GM12878 (cell line): ENCODE data around the gene LSM12. TPM values are rescaled to one million over a fixed set of nuclear protein-coding genes. Genes with fewer than 3 reads are reported as not detected.

ENCODE experiments used
- ATAC-seq: fragments of 200-7000 bp; cut with Tn5 transposase; 3 replicates; pipeline ENCODE4 v1.9.1; 2020; ENCODE audit warnings: mild to moderate bottlenecking, moderate library complexity
- BruUV-seq: library from RNA; stranded (reverse); fragments of 400-500 nt; replicated peaks from 2 replicates; lab custom pipeline; 2021; lab: Mats Ljungman, UMichigan
- CTCF ChIA-PET: fragments of 300-600 bp; sonication (Branson Sonifier 250); formaldehyde crosslinking; extraction: SDS; loops from one replicate; lab custom pipeline; 2021; ENCODE audit warnings: inconsistent platforms; lab: Yijun Ruan, JAX
- POLR2A ChIA-PET: fragments of 350-600 bp; formaldehyde crosslinking; extraction: SDS; loops from one replicate; lab custom pipeline; 2021; ENCODE audit warnings: inconsistent platforms; lab: Charles Lee
- RAD21 ChIA-PET: fragments of 300-600 bp; sonication (Branson Sonifier 250); formaldehyde crosslinking; loops from one replicate; lab custom pipeline; 2023; ENCODE audit warnings: antibody characterized with exemption; ENCODE audit not compliant: unreplicated experiment; lab: Charles Lee
- SMC1A ChIA-PET: fragments of 300-600 bp; sonication (Branson Sonifier 250); formaldehyde crosslinking; loops from one replicate; lab custom pipeline; 2023; ENCODE audit not compliant: unreplicated experiment, uncharacterized antibody; lab: Charles Lee
- DNase-seq: peaks from one replicate; pipeline ENCODE4 v3.0.0-alpha.2; 2011; ENCODE audit warnings: low read depth, low spot score
- FAIRE-seq: peaks from 3 replicates; lab custom pipeline; 2011; peaks lifted over from hg19 to GRCh38; lab: Jason Lieb, UNC
- H2AFZ ChIP-seq: 2 replicates; pipeline ENCODE4 v1.6.0; 2011; ENCODE audit warnings: low read depth, low read length, control low read depth; ENCODE audit not compliant: control insufficient read depth
- H3K27ac ChIP-seq: 2 replicates; pipeline ENCODE4 v1.5.1; 2011; ENCODE audit warnings: control low read depth; ENCODE audit not compliant: control insufficient read depth, insufficient read depth
- H3K27me3 ChIP-seq, 2 experiments: replicated peaks in 1 of 2; 2 replicates each; pipeline versions ENCODE4 v1.6.0 to v1.6.1; 2011; ENCODE audit warnings: low read length in 1 of 2; ENCODE audit not compliant: control insufficient read depth in 2 of 2, insufficient read depth in 2 of 2
- H3K36me3 ChIP-seq, 2 experiments: 2 replicates each; pipeline ENCODE4 v1.5.1; 2011; ENCODE audit warnings: low read length in 1 of 2; ENCODE audit not compliant: control insufficient read depth in 2 of 2, insufficient read depth in 2 of 2
- H3K4me1 ChIP-seq: 2 replicates; pipeline ENCODE4 v1.6.1; 2011; ENCODE audit warnings: mild to moderate bottlenecking, low read length, moderate library complexity, mixed read lengths; ENCODE audit not compliant: control insufficient read depth, insufficient read depth
- H3K4me2 ChIP-seq: 2 replicates; pipeline ENCODE4 v1.6.0; 2011; ENCODE audit warnings: control low read depth; ENCODE audit not compliant: control insufficient read depth, insufficient read depth
- H3K4me3 ChIP-seq: fragments of 200-600 bp; sonication (generic); 2 replicates; pipeline ENCODE4 v1.5.1; 2016
- H3K79me2 ChIP-seq: 2 replicates; pipeline ENCODE4 v1.6.0; 2011; ENCODE audit warnings: low read length; ENCODE audit not compliant: control insufficient read depth, insufficient read depth
- H3K9ac ChIP-seq: 2 replicates; pipeline ENCODE4 v1.8.0; 2011; ENCODE audit warnings: low read length, control low read depth, mixed read lengths; ENCODE audit not compliant: control insufficient read depth, insufficient read depth
- H3K9me3 ChIP-seq: replicated peaks from 3 replicates; pipeline ENCODE4 v1.5.1; 2011; ENCODE audit warnings: mild to moderate bottlenecking, low read length; ENCODE audit not compliant: control insufficient read depth, insufficient read depth
- H4K20me1 ChIP-seq: 2 replicates; pipeline ENCODE4 v1.6.0; 2011; ENCODE audit not compliant: control insufficient read depth, insufficient read depth
- CREM ChIP-seq: IDR thresholded peaks from 2 replicates; pipeline ENCODE4 v1.6.1; 2014; ENCODE audit warnings: antibody characterized with exemption, low read depth
- CTCF ChIP-seq, 3 experiments: IDR thresholded peaks in 2 of 3; conservative IDR thresholded peaks in 1 of 3; 2 replicates each; pipeline ENCODE4 v1.5.1; 2011; ENCODE audit warnings: low read depth in 3 of 3, low read length in 3 of 3, mild to moderate bottlenecking in 3 of 3, control low read depth in 2 of 3, moderate library complexity in 2 of 3, inconsistent platforms in 1 of 3, mixed read lengths in 1 of 3; ENCODE audit not compliant: control insufficient read depth in 2 of 3, insufficient read depth in 1 of 3; ENCODE audit errors: extremely low read depth in 1 of 3
- ZNF384 ChIP-seq: IDR thresholded peaks from 2 replicates; pipeline ENCODE4 v1.6.1; 2012; ENCODE audit warnings: low read depth, mild to moderate bottlenecking, low read length, improper control_type of control experiment, borderline replicate concordance
- WGBS: methylation state at CpG from one replicate; pipeline ENCODE4 v1.1.6; 2016; ENCODE audit warnings: low lambda C conversion rate; ENCODE audit not compliant: insufficient replicate concordance, insufficient coverage; ENCODE audit errors: missing lambda C conversion rate; 5-methylcytosine and 5-hydroxymethylcytosine counted together
- in situ Hi-C: fragments of 300-500 bp; cut with MboI; formaldehyde crosslinking; loops from 9 replicates; pipeline ENCODE4 v1.14.3; 2018; ENCODE audit warnings: mixed read lengths
- intact Hi-C: fragments of 100-400 bp; cut with micrococcal nuclease; formaldehyde crosslinking; loops from one replicate; pipeline ENCODE4 v1.14.2; 2022; ENCODE audit not compliant: unreplicated experiment
- polyA plus RNA-seq, 11 experiments: library from polyadenylated mRNA; depleted of rRNA in 4 of 11; unstranded in 6 of 11; stranded (reverse) in 5 of 11; fragments of >200 nt; fragmentation: Nextera tagmentation in 4 of 11; fragmentation: Illumina TruSeq in 1 of 11; extraction: Ambion mirVana in 4 of 11; extraction: Trizol in 1 of 11; gene quantifications; 1 replicate in 1 of 11; 2 replicates in 10 of 11; pipeline versions ENCODE4 v1.2.1 to v1.2.3, GENCODE V29; 2011 to 2016; ENCODE audit warnings: inconsistent platforms in 2 of 11, missing spikeins in 2 of 11, low read depth in 1 of 11
- total RNA-seq, 4 experiments: library from RNA; depleted of rRNA in 3 of 4; stranded (reverse); fragments of >200 nt in 3 of 4; fragmentation: Illumina TruSeq in 1 of 4; extraction: Trizol in 1 of 4; gene quantifications; 2 replicates each; pipeline versions ENCODE4 v1.2.1 to v1.2.3, GENCODE V29; 2013 to 2021

The LSM12 gene
- total and polyA plus RNA-seq, 10 of the 15 experiments (the other 5 are each of a cell fraction or from before 2014, with no cell fraction given), result 51.1 to 206 (median 70.8) TPM

- TF ChIP-seq CTCF (IDR thresholded peaks at IDR 0.05 in 2 of 3, conservative IDR thresholded peaks at IDR 0.05 in 1 of 3; ENCODE audit: control insufficient read depth in 2 of 3, extremely low read depth in 1 of 3, insufficient read depth in 1 of 3, low read depth in 3 of 3, low read length in 3 of 3), result no peak
Observed at GRCh38 chr17:44071772-44072171, 5.3 kb upstream of the LSM12 start (continued).

- ChIA-PET POLR2A (interaction anchor here (0.6 to 3.5 kb wide), 2 partner anchors 40 to 900 kb away, joined by 4 to 23 read pairs; no protein-coding TSS in a partner anchor), RAD21 (interaction anchor here (0.6 to 0.9 kb wide), 2 partner anchors 39 to 52 kb away, joined by 3 read pairs; partner anchors contain the start of gene HDAC5), SMC1A (interaction anchor here (1.7 kb wide), 1 partner anchor 52 kb away, joined by 5 read pairs; the partner anchor contains the start of gene HDAC5), CTCF (interaction anchor here (0.6 to 2.4 kb wide), 5 partner anchors 40 to 145 kb away, joined by 3 to 8 read pairs (median 3); partner anchors contain the start of gene HDAC5)
- ATAC-seq (no peak), FAIRE-seq (no peak), DNase-seq (no peak)
- Histone ChIP-seq H3K4me3 (peak overlapping the region; percentile 91), H3K9me3 (no peaks in the 10 kb centered on the region), H3K4me2 (peak overlapping the region; percentile 74), H2AFZ (peak overlapping the region; percentile 92), H3K27me3 (no peaks in the 10 kb centered on the region), H3K4me1 (0 out of 2 replicates have a peak, but pooled peaks cover 3% of the 10 kb centered on the region), H3K9ac (peak overlapping the region; percentile 89), H3K79me2 (peaks cover 21% of the 10 kb centered on the region), H4K20me1 (no peaks in the 10 kb centered on the region), H3K36me3 (peaks cover 3 to 6% of the 10 kb centered on the region in 2 experiments; a peak in 3 of 4 replicates), H3K27ac (peak overlapping the region; percentile 76)
- in situ Hi-C loops (no loop called here), intact Hi-C loops (loop anchor here (5.0 kb wide), 1 partner anchor 41 kb away; no protein-coding TSS in a partner anchor)
- TSS peak; percentile 82 for BruUV-seq
- 0 out of 2 replicates have a peak, but pooled peaks have one; percentile 21 for TF ChIP-seq CREM
- TF ChIP-seq ZNF384, result no peak
- 1% methylated on average over 3 of the region's 3 CpGs for WGBS
Observed at GRCh38 chr17:44071198-44071520, 4.7 kb upstream of the LSM12 start.
